ENCODE data around the gene CYP2U1.

The CYP2U1 gene

GRCh38 chr4:107931775-107932321, 499 bp downstream of the CYP2U1 start:
- TF ChIP-seq, protein P1, sequence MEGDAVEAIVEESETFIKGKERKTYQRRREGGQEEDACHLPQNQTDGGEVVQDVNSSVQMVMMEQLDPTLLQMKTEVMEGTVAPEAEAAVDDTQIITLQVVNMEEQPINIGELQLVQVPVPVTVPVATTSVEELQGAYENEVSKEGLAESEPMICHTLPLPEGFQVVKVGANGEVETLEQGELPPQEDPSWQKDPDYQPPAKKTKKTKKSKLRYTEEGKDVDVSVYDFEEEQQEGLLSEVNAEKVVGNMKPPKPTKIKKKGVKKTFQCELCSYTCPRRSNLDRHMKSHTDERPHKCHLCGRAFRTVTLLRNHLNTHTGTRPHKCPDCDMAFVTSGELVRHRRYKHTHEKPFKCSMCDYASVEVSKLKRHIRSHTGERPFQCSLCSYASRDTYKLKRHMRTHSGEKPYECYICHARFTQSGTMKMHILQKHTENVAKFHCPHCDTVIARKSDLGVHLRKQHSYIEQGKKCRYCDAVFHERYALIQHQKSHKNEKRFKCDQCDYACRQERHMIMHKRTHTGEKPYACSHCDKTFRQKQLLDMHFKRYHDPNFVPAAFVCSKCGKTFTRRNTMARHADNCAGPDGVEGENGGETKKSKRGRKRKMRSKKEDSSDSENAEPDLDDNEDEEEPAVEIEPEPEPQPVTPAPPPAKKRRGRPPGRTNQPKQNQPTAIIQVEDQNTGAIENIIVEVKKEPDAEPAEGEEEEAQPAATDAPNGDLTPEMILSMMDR (IDR thresholded peaks at IDR 0.05; ENCODE audit: low read depth, low read length) = no peak
- TF ChIP-seq, protein P2, sequence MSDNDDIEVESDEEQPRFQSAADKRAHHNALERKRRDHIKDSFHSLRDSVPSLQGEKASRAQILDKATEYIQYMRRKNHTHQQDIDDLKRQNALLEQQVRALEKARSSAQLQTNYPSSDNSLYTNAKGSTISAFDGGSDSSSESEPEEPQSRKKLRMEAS (IDR thresholded peaks at IDR 0.05; ENCODE audit: low read depth, low read length) = no peak
- TF ChIP-seq MYC (IDR thresholded peaks at IDR 0.05; ENCODE audit: low read depth, low read length) = no peak
- TF ChIP-seq POLR2A (IDR thresholded peaks at IDR 0.05; ENCODE audit: extremely low read depth, insufficient read length) = no peak
- no peak for DNase-seq (ENCODE audit: low read depth)
- no peak overlapping the region for H3K4me3 ChIP-seq (ENCODE audit: low read depth, low read length)

GRCh38 chr4:107935246-107935645, 3.9 kb downstream of the CYP2U1 start:
- no peak for DNase-seq (ENCODE audit: low read depth)
- no peak overlapping the region for H3K4me3 ChIP-seq (ENCODE audit: low read depth, low read length)
- TF ChIP-seq POLR2A (IDR thresholded peaks at IDR 0.05; ENCODE audit: extremely low read depth, insufficient read length) (no peak), MYC (IDR thresholded peaks at IDR 0.05; ENCODE audit: low read depth, low read length) (no peak)
- TF ChIP-seq, protein P2 (IDR thresholded peaks at IDR 0.05; ENCODE audit: low read depth, low read length) = no peak
- TF ChIP-seq, protein P1 (IDR thresholded peaks at IDR 0.05; ENCODE audit: low read depth, low read length) = no peak

DNA sequence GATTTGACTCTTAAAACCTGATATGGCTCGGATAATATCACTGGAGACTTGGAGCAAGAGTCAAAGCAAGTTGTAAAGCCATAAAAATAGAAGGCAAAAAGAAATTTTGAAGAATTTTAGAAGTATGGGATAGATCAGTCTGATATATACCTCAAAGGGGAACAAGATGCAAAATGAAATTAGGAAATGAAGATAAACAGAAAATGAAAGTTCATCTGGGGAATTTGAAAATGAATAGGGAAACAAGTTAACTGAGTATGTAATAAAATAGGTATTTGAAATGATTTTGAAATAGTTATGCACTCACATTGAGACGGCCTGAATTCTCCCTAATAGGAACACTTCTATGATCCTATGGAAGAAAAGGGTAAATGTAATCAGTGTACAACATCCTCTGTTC, 5.7 kb downstream of the CYP2U1 start:
- no peak for DNase-seq (ENCODE audit: low read depth)
- no peak overlapping the region for H3K4me3 ChIP-seq (ENCODE audit: low read depth, low read length)
- TF ChIP-seq, protein P2 (IDR thresholded peaks at IDR 0.05; ENCODE audit: low read depth, low read length) = no peak

DNA sequence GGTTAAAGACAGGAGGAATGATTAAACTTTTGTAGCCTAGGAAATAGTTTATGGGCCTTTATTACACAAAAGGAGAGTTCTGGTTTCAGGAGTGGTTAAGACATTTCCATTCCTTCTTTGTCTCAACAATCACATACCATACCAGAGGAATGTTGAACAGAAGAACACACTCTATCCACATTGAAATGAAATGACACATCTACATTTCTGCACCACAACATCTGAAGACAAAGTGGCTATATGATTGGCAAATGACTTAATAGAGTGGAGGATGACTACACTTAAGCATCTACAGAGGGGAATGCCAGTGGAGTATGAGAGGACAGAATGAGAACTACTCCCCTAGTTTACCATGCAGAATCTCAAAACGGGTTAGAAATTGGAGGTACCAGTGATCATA, 8.0 kb downstream of the CYP2U1 start:
- no peak overlapping the region for H3K4me3 ChIP-seq (ENCODE audit: low read depth, low read length)
- no peak for DNase-seq (ENCODE audit: low read depth)
- TF ChIP-seq MYC (IDR thresholded peaks at IDR 0.05; ENCODE audit: low read depth, low read length) (no peak), POLR2A (IDR thresholded peaks at IDR 0.05; ENCODE audit: extremely low read depth, insufficient read length) (no peak)
- TF ChIP-seq, protein P2 (IDR thresholded peaks at IDR 0.05; ENCODE audit: low read depth, low read length) = no peak
- TF ChIP-seq, protein P1 (IDR thresholded peaks at IDR 0.05; ENCODE audit: low read depth, low read length) = no peak

GRCh38 chr4:107945809-107946208, 14.5 kb downstream of the CYP2U1 start:
- H3K4me3 ChIP-seq (ENCODE audit: low read depth, low read length) = no peak overlapping the region
- no peak for DNase-seq (ENCODE audit: low read depth)
- TF ChIP-seq, protein P2 (IDR thresholded peaks at IDR 0.05; ENCODE audit: low read depth, low read length) = no peak
- no peak for TF ChIP-seq POLR2A (IDR thresholded peaks at IDR 0.05; ENCODE audit: extremely low read depth, insufficient read length)
- TF ChIP-seq MYC (IDR thresholded peaks at IDR 0.05; ENCODE audit: low read depth, low read length) = no peak
- TF ChIP-seq, protein P1 (IDR thresholded peaks at IDR 0.05; ENCODE audit: low read depth, low read length) = no peak

DNA sequence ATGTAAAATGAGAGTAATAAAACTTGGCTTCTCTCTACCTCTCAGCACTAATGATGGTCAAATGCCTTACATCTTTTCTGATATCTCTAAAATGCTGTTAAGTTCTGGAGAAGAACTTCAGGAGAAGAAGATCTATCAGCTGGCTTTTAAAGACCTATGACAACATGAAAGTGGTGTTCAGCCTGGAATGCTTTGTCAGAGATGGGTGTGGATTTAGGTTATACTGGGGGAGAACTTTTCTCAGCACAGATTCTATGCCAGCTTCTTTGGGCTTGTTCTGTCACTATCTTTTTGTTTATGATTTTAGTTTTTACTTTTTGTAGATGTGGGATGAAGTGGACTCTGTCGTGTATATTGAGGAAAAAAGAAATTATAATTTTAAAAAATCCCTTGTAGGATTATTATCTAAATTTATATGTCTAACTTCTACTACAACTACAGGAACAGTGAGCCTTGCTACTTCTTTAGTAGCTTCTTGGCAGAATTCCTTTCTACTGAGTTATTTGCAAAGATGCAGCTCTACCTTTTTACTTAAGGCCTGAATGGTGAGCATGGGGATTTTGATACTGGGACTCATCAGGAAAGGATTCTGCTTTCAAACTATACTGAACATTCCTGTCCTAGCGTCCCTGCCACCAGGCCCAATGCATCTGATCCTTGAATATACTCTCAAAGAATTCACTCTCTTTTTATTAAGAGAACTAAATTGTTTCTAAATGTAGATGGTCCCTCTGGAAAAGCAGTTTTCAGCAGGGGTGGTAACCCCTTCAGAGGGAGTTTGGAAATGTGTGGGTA, 19.6 kb downstream of the CYP2U1 start:
- DNase-seq (ENCODE audit: low read depth) = no peak
- H3K4me3 ChIP-seq (ENCODE audit: low read depth, low read length) = no peak overlapping the region
- TF ChIP-seq, protein P1 (IDR thresholded peaks at IDR 0.05; ENCODE audit: low read depth, low read length) = no peak
- TF ChIP-seq, protein P2 (IDR thresholded peaks at IDR 0.05; ENCODE audit: low read depth, low read length) = no peak
- TF ChIP-seq MYC (IDR thresholded peaks at IDR 0.05; ENCODE audit: low read depth, low read length) (no peak), POLR2A (IDR thresholded peaks at IDR 0.05; ENCODE audit: extremely low read depth, insufficient read length) (no peak)
